RPMI8226 (cell line): Measurements from ENCODE around the gene DENND5B.
"Not testable (repeated sequence)": the region's sequence is repeated elsewhere in the genome, so short reads cannot be mapped to it uniquely, and the experiment has no call there.

Experiments used
- DNase-seq: peaks from one replicate; pipeline ENCODE4 v3.0.0-alpha.2; 2015

The DENND5B gene

GRCh38 chr12:31536672-31537071 lies 54.3 kb downstream of the DENND5B start:
- DNase-seq = no peak

DNA sequence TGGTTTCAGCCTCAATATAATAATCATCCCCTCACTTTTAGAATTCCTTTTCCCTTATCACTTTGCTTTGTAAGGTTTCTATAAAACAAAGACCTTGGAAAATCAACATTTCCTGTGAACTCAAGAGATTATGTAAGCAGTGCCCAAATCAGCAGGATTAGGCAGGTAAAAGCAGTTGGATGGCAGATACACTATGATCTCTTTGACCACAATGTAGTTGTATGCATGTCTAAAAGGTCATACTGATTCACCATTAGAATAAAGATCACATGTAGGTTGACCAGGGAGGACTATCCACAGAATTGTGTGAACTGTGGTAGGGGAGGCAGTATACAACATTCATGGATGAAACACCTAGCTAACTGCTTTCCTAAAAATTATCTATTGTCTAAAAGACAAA lies 57.5 kb downstream of the DENND5B start:
- DNase-seq = no peak

GRCh38 chr12:31531893-31532292 lies 59.0 kb downstream of the DENND5B start:
- no peak for DNase-seq

DNA sequence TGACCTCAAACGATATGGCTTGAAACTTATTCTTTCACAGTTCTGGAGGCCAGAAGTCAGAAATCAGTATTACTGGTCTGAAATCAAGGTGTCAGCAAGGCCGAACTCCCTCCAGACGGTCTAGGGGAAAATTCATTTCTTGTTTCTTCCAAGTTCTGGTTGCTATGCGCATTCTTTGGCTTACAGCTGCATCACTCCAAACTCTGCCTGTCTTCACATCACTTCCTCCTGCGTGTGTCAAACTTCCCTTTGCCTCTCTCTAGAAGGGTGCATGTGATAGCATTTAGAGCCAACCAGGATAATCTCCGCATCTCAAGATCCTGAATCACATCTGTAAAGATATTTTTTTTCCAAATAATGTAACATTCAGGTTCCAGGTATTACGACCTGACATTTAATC lies 62.8 kb downstream of the DENND5B start:
- DNase-seq = no peak

DNA sequence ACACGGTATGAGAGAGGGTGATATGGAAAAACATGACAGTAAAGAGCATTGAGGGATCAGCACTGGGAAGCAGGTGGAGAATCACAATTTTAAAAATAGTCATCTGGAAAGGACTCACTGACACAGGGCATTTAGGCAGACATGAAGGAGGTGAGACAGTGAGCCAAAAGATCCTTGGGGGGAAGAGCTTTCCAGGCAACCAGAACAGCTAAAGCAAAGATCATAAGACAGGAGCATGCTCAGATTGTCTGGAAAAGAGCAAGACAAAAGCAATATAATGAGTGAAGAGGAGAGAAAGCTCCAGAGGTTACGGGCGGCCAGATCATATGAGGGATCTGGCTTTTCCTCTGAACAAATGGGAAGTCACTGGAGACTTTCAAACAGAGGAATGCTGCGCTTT lies 63.9 kb downstream of the DENND5B start:
- DNase-seq = no peak

- DNase-seq = no peak
These were observed 64.8 kb downstream of the DENND5B start for GRCh38 chr12:31526158-31526546.

DNA sequence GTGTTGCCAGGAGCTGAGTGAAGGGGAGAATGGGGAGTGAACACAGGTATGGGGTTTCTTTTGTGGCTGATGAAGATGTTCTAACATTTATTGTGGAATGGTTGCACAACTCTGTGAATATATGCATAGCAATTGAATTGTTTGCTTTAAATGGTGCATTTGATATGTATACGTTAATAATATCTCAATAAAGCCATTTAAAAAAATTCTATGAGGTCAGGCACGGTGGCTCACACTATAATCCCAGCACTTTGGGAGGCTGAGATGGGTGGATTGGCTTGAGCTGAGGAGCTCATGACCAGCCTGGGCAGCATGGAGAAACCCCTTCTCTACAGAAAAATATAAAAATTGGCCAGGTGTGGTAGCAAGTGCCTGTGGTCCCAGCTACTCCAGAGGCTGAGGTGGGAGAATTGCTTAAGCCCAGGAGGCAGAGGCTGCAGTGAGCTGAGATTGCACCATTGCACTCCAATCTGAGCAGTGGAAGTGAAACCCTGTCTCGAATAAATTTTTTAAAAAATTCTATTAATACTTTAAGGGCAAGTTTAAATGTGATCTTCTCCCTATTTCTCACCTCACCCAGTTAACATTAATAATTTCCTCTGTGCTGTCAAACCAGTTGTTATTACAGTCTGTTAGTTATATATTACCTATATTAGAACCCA lies 65.3 kb downstream of the DENND5B start:
- no peak for DNase-seq

GRCh38 chr12:31524791-31525495 lies 66.0 kb downstream of the DENND5B start:
- no peak for DNase-seq

- no peak for DNase-seq
These were observed 67.6 kb downstream of the DENND5B start for GRCh38 chr12:31523306-31523705.

DNA sequence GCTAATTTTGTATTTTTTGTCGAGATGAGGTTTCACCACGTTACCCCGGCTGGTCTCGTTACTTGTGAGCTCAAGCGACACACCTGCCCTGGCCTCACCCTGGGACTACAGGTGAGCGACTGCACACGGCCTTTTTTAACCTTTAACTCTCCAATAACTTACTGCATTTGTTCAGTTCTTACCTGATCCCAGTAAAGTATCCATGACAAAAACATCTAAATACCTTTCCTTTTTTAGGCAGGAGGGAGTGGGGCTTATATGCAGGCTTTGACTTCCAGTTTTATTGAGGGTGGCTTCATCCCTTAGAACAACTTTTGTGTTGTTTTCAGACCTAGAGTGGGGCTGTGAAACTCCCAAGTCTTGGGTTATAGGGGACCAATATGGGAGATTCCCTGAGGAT lies 68.3 kb downstream of the DENND5B start:
- no peak for DNase-seq

- DNase-seq = no peak
These were observed 69.0 kb downstream of the DENND5B start for GRCh38 chr12:31521964-31522363.

DNA sequence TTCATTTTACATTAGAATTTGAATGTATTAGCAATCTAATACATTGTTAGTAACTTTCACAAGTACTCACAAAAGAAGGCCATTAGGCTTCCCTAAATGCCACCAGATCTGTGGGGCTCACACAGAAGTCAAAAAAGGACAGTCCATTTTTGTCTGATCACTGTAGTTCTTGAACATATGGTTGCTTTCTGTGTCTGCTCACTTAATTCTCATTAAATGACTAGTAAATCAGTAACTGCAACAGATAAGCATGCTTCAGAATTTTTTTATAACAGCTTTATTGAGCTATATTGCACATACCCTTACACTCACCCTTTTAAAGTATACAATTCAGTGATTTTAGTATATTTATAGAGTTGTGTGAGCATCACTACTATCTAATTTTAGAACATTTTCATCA lies 71.4 kb downstream of the DENND5B start:
- no peak for DNase-seq

GRCh38 chr12:31518680-31519227 lies 72.2 kb downstream of the DENND5B start:
- no peak for DNase-seq

GRCh38 chr12:31517994-31518393 lies 72.9 kb downstream of the DENND5B start:
- DNase-seq = no peak

DNA sequence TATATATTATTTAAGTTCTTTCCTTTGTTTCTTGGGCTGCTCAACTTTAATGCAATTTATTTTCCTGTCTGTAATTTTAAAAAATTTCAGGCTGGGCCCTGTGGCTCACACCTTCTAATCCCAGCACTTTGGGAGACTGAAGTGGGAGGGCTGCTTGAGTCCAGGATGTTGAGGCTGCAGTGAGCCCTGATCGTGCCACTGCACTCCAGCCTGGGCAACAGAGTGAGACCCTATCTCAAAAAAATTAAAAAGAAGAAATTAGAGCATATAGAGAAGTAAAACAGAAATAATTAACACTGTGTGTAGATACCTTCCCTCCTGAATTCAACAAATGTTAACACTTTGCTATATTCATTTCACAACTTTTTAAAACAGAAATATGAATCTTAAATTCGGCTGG lies 74.2 kb downstream of the DENND5B start:
- no peak for DNase-seq

- no peak for DNase-seq
These were observed 76.0 kb downstream of the DENND5B start for GRCh38 chr12:31514912-31515311.

DNA sequence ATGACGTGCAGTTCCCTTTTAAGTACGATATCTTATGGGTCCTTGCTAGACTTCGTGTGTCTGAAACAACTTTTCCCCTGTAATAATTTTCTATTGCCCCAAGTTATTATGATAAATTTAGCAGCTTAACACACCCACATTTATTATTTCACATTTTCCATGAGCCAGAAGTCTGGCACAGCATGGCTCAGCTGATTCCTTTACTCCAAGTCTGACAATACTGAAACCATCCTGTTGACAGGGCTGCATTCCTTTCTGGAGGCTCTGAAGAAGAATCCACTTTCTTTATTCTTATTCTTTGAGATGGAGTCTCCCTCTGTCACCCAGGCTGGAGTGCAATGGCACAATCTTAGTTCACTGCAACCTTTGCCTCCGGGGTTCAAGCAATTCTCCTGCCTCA lies 80.9 kb downstream of the DENND5B start:
- DNase-seq = no peak

- DNase-seq = no peak
These were observed 82.3 kb downstream of the DENND5B start for GRCh38 chr12:31508436-31509150.

DNA sequence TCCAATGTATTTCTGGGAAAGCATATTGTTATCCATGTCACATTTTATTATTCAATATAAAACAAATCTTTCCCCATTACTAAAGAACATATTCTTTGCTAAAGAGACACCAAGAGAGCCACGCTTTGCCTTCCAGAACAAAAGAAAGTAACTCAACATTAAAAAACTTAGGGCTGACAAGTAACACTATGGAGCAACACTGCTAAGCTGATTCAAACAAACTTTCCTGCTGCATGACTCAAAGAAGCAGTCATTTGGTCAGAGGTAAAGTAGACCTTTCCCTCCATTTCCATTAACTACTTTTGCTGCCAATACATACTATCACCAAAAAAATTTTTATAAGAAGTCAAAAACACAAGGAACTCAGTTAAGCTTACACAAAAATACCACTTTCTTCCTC lies 83.0 kb downstream of the DENND5B start:
- no peak for DNase-seq

DNA sequence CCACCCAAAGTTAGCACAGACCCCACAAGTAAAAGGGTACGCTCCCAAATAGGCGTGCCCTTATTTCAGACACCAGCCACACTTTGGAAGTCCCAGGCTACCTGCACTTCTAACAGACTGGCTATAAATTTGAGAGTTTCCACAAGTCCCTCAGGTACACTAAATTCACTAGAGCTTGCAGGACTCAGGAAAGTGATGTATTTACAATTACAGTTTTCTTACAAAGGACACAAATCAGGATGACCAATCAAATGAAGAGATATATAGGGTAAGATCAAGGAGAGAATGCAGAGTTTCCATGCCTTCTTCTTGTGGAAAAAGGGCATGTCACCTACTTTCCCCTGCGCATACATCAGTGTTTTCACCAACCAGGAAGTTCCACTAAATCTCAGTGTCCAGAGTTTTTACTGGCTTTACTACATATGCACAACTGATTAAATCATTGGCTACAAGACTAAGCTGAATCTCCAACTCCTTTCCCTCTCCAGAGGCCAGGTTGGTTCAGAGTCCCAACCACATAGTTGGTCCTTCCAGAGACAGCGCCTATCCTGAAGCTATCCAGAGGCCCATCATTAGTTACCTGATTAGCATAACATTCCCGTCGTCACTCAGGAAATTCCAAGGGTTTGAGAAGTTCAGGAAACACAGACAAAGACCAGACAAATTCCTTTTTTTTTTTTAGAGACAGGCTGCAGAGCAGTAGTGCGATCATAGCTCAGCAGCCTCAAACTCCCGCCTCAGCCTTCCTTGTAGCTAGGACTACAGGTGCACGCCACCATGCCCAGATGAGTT lies 84.2 kb downstream of the DENND5B start:
- DNase-seq = no peak

GRCh38 chr12:31504625-31505222 lies 86.2 kb downstream of the DENND5B start:
- DNase-seq = no peak

GRCh38 chr12:31501014-31501413 lies 89.9 kb downstream of the DENND5B start:
- DNase-seq = not testable (repeated sequence)

GRCh38 chr12:31499567-31499966 lies 91.4 kb downstream of the DENND5B start:
- DNase-seq = no peak
